Breast epithelium (tissue), 4 donors: ENCODE data around the gene ARFGEF2. TPM values are rescaled to one million over a fixed set of nuclear protein-coding genes. Genes with fewer than 3 reads are reported as not detected.

ENCODE experiments used
- DNase-seq, 2 donors: peaks; one replicate each; pipeline ENCODE4 v3.0.0-alpha.2; 2019; ENCODE audit warnings: low spot score in 2 of 2
- H3K27ac ChIP-seq, 2 donors: fragments of 200-600 bp; sonication (generic) in 1 of 2; one replicate each; pipeline ENCODE4 v1.5.1; 2016 to 2019; ENCODE audit warnings: mild to moderate bottlenecking in 1 of 2
- H3K27me3 ChIP-seq, 2 donors: fragments of 200-600 bp; sonication (generic) in 1 of 2; one replicate each; pipeline versions ENCODE4 v1.5.1 to v1.6.0; 2017 to 2019; ENCODE audit warnings: control low read depth in 1 of 2, mild to moderate bottlenecking in 1 of 2
- H3K36me3 ChIP-seq: fragments of 200-600 bp; one replicate; pipeline ENCODE4 v1.5.1; 2019
- H3K4me1 ChIP-seq, 2 donors: fragments of 200-600 bp; sonication (generic); one replicate each; pipeline ENCODE4 v1.5.1; 2016 to 2019; ENCODE audit warnings: control low read depth in 1 of 2
- H3K4me3 ChIP-seq, 3 donors: fragments of 200-600 bp; sonication (generic); 1 replicate in 2 of 3; 2 replicates in 1 of 3; pipeline ENCODE4 v1.5.1; 2016 to 2019; ENCODE audit warnings: mild to moderate bottlenecking in 3 of 3, moderate library complexity in 2 of 3
- H3K9me3 ChIP-seq, 2 donors: fragments of 200-600 bp; sonication (generic) in 1 of 2; one replicate each; pipeline ENCODE4 v1.5.1; 2016 to 2019; ENCODE audit warnings: control low read depth in 1 of 2
- POLR2A ChIP-seq: fragments of 450-650 bp; IDR thresholded peaks from one replicate; pipeline ENCODE4 v1.6.1; 2016; ENCODE audit warnings: antibody characterized with exemption, mild to moderate bottlenecking, moderate library complexity
- POLR2AphosphoS5 ChIP-seq, 3 donors: sonication (generic); formaldehyde crosslinking; IDR thresholded peaks; one replicate each; pipeline ENCODE4 v1.6.1; 2017; ENCODE audit warnings: antibody characterized with exemption in 3 of 3
- intact Hi-C: fragments of 100-400 bp; cut with DNase I; formaldehyde crosslinking; loops from one replicate; pipeline ENCODE4 v1.15.1; 2023; ENCODE audit warnings: low total_unique reads
- total RNA-seq, 3 donors: library from RNA; depleted of rRNA; stranded (reverse); fragments of >200 nt; gene quantifications; one replicate each; pipeline ENCODE4 v1.1.0, GENCODE V29; 2016
- TF ChIP-seq, protein P1 (sequence below), 3 donors: fragments of 450-650 bp; IDR thresholded peaks; one replicate each; pipeline ENCODE4 v1.5.1; 2016 to 2017; ENCODE audit warnings: antibody characterized with exemption in 3 of 3, mild to moderate bottlenecking in 3 of 3, moderate library complexity in 3 of 3

Gene ARFGEF2
- total RNA-seq, 3 donors from 2014 or later, result 37.1 to 61.6 (median 42.3) TPM

DNA sequence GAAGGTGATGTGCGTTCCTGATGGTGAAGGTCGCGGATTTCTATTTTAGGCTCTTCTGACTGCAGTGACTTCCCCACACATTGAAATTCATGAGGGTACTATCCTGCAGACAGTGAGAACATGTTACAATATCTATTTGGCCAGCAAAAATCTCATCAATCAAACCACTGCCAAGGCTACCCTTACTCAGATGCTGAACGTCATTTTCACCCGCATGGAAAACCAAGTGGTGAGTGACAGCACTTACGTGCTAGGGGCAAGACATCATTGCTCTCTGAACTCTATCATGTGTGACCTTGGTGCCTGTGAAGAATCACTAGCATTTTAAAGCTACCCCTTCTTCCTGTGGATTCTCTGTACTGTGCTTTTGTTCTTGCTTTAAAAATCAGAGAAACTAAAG lies 31.1 kb downstream of the ARFGEF2 start:
- intact Hi-C loops, result no loop called here
- H3K4me3 ChIP-seq, result no peak overlapping the region
- no peaks in the 10 kb centered on the region for H3K4me1 ChIP-seq
- no peaks in the 10 kb centered on the region for H3K27me3 ChIP-seq
- H3K9me3 ChIP-seq, result no peaks in the 10 kb centered on the region
- no peak overlapping the region for H3K27ac ChIP-seq
- peaks cover 7% of the 10 kb centered on the region for H3K36me3 ChIP-seq
- TF ChIP-seq POLR2A, result no peak
- TF ChIP-seq, protein P1, sequence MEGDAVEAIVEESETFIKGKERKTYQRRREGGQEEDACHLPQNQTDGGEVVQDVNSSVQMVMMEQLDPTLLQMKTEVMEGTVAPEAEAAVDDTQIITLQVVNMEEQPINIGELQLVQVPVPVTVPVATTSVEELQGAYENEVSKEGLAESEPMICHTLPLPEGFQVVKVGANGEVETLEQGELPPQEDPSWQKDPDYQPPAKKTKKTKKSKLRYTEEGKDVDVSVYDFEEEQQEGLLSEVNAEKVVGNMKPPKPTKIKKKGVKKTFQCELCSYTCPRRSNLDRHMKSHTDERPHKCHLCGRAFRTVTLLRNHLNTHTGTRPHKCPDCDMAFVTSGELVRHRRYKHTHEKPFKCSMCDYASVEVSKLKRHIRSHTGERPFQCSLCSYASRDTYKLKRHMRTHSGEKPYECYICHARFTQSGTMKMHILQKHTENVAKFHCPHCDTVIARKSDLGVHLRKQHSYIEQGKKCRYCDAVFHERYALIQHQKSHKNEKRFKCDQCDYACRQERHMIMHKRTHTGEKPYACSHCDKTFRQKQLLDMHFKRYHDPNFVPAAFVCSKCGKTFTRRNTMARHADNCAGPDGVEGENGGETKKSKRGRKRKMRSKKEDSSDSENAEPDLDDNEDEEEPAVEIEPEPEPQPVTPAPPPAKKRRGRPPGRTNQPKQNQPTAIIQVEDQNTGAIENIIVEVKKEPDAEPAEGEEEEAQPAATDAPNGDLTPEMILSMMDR (IDR thresholded peaks at IDR 0.05), result no peak
- no peak for TF ChIP-seq POLR2AphosphoS5 (IDR thresholded peaks at IDR 0.05)
- no peak for DNase-seq

GRCh38 chr20:48953653-48954052 lies 32.1 kb downstream of the ARFGEF2 start:
- TF ChIP-seq POLR2A, result no peak
- TF ChIP-seq, protein P1 (IDR thresholded peaks at IDR 0.05), result no peak
- TF ChIP-seq POLR2AphosphoS5 (IDR thresholded peaks at IDR 0.05), result no peak
- H3K9me3 ChIP-seq, result no peaks in the 10 kb centered on the region
- no peaks in the 10 kb centered on the region for H3K27me3 ChIP-seq
- intact Hi-C loops, result no loop called here
- no peaks in the 10 kb centered on the region for H3K4me1 ChIP-seq
- no peak for DNase-seq
- H3K36me3 ChIP-seq, result peaks cover 7% of the 10 kb centered on the region
- H3K4me3 ChIP-seq, result no peak overlapping the region
- no peak overlapping the region for H3K27ac ChIP-seq

GRCh38 chr20:48956052-48956451 lies 34.5 kb downstream of the ARFGEF2 start:
- H3K4me1 ChIP-seq, result no peaks in the 10 kb centered on the region
- peaks cover 7% of the 10 kb centered on the region for H3K36me3 ChIP-seq
- H3K4me3 ChIP-seq, result no peak overlapping the region
- no peaks in the 10 kb centered on the region for H3K27me3 ChIP-seq
- H3K9me3 ChIP-seq, result no peaks in the 10 kb centered on the region
- intact Hi-C loops, result loop anchor here (5.0 kb wide), 1 partner anchor 1504 kb away; no protein-coding TSS in a partner anchor
- DNase-seq, result no peak
- H3K27ac ChIP-seq, result no peak overlapping the region
- no peak for TF ChIP-seq POLR2A
- no peak for TF ChIP-seq POLR2AphosphoS5 (IDR thresholded peaks at IDR 0.05)
- TF ChIP-seq, protein P1 (IDR thresholded peaks at IDR 0.05), result no peak

GRCh38 chr20:48957053-48957481 lies 35.6 kb downstream of the ARFGEF2 start:
- no peaks in the 10 kb centered on the region for H3K27me3 ChIP-seq
- DNase-seq, result no peak
- H3K36me3 ChIP-seq, result peaks cover 7% of the 10 kb centered on the region
- no peak for TF ChIP-seq POLR2AphosphoS5 (IDR thresholded peaks at IDR 0.05)
- no peak for TF ChIP-seq POLR2A
- TF ChIP-seq, protein P1 (IDR thresholded peaks at IDR 0.05), result no peak
- no peak overlapping the region for H3K4me3 ChIP-seq
- no peaks in the 10 kb centered on the region for H3K9me3 ChIP-seq
- no peak overlapping the region for H3K27ac ChIP-seq
- intact Hi-C loops, result loop anchor here (5.0 kb wide), 1 partner anchor 1505 kb away; no protein-coding TSS in a partner anchor
- no peaks in the 10 kb centered on the region for H3K4me1 ChIP-seq

GRCh38 chr20:48957533-48957932 lies 36.0 kb downstream of the ARFGEF2 start:
- intact Hi-C loops, result loop anchor here (5.0 kb wide), 1 partner anchor 1505 kb away; no protein-coding TSS in a partner anchor
- TF ChIP-seq, protein P1 (IDR thresholded peaks at IDR 0.05), result no peak
- TF ChIP-seq POLR2A (no peak), POLR2AphosphoS5 (IDR thresholded peaks at IDR 0.05) (no peak)

More at GRCh38 chr20:48957533-48957932, 36.0 kb downstream of the ARFGEF2 start:
- Histone ChIP-seq H3K4me1 (no peaks in the 10 kb centered on the region), H3K4me3 (no peak overlapping the region), H3K27ac (no peak overlapping the region), H3K36me3 (peaks cover 7% of the 10 kb centered on the region), H3K9me3 (no peaks in the 10 kb centered on the region), H3K27me3 (no peaks in the 10 kb centered on the region)
- no peak for DNase-seq
